Measurements from ENCODE around the gene EBF3.

The EBF3 gene

GRCh38 chr10:129964611-129965424, 744 bp upstream of the EBF3 start:
- ChIA-PET POLR2A (no interaction called here), CTCF (no interaction called here)
- no peak for DNase-seq (ENCODE audit: extremely low spot score)
- TF ChIP-seq, protein P1, sequence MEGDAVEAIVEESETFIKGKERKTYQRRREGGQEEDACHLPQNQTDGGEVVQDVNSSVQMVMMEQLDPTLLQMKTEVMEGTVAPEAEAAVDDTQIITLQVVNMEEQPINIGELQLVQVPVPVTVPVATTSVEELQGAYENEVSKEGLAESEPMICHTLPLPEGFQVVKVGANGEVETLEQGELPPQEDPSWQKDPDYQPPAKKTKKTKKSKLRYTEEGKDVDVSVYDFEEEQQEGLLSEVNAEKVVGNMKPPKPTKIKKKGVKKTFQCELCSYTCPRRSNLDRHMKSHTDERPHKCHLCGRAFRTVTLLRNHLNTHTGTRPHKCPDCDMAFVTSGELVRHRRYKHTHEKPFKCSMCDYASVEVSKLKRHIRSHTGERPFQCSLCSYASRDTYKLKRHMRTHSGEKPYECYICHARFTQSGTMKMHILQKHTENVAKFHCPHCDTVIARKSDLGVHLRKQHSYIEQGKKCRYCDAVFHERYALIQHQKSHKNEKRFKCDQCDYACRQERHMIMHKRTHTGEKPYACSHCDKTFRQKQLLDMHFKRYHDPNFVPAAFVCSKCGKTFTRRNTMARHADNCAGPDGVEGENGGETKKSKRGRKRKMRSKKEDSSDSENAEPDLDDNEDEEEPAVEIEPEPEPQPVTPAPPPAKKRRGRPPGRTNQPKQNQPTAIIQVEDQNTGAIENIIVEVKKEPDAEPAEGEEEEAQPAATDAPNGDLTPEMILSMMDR (IDR thresholded peaks at IDR 0.05; ENCODE audit: control extremely low read depth, extremely low read depth, low read depth, missing control alignments) = no peak

GRCh38 chr10:129962872-129963640, 1.0 kb downstream of the EBF3 start:
- no peak for DNase-seq (ENCODE audit: extremely low spot score)
- TF ChIP-seq, protein P1 (IDR thresholded peaks at IDR 0.05; ENCODE audit: control extremely low read depth, extremely low read depth, low read depth, missing control alignments) = no peak
- CTCF ChIA-PET = no interaction called here
- POLR2A ChIA-PET = no interaction called here

GRCh38 chr10:129962031-129962871, 1.8 kb downstream of the EBF3 start:
- ChIA-PET POLR2A (no interaction called here), CTCF (no interaction called here)
- TF ChIP-seq, protein P1 (IDR thresholded peaks at IDR 0.05; ENCODE audit: control extremely low read depth, extremely low read depth, low read depth, missing control alignments) = no peak
- no peak for DNase-seq (ENCODE audit: extremely low spot score)

GRCh38 chr10:129961157-129961701, 2.8 kb downstream of the EBF3 start:
- ChIA-PET CTCF (no interaction called here), POLR2A (no interaction called here)
- DNase-seq (ENCODE audit: extremely low spot score) = no peak
- TF ChIP-seq, protein P1 (IDR thresholded peaks at IDR 0.05; ENCODE audit: control extremely low read depth, extremely low read depth, low read depth, missing control alignments) = no peak

GRCh38 chr10:129960481-129961156, 3.5 kb downstream of the EBF3 start:
- TF ChIP-seq, protein P1 (IDR thresholded peaks at IDR 0.05; ENCODE audit: control extremely low read depth, extremely low read depth, low read depth, missing control alignments) = no peak
- CTCF ChIA-PET = no interaction called here
- POLR2A ChIA-PET = no interaction called here
- no peak for DNase-seq (ENCODE audit: extremely low spot score)
